Hepatocyte (in vitro differentiated cells): ENCODE measurements around the gene DCST2.

Experiments used
- CTCF ChIP-seq: fragments of 200-600 bp; sonication (generic); IDR thresholded peaks from 2 replicates; pipeline ENCODE4 v1.5.1; 2016; ENCODE audit warnings: antibody characterized with exemption, mild to moderate bottlenecking; ENCODE audit not compliant: poor library complexity
- EZH2phosphoT487 ChIP-seq: fragments of 200-600 bp; sonication (generic); IDR thresholded peaks from one replicate; pipeline ENCODE4 v1.6.1; 2018; ENCODE audit warnings: antibody characterized with exemption, mild to moderate bottlenecking, low read depth, moderate library complexity; ENCODE audit not compliant: unreplicated experiment, severe bottlenecking

GRCh38 chr1:155003227-155003765 lies 30.3 kb downstream of the DCST2 start:
- no peak for TF ChIP-seq CTCF
- no peak for TF ChIP-seq EZH2phosphoT487
